Loucy (cell line): ENCODE results near the gene NDST3.
A peak's percentile ranks its signal among the peaks of the same experiment; 100 is the strongest.

ENCODE experiments used
- H2AFZ ChIP-seq: fragments of 200-600 bp; sonication (generic); 2 replicates; pipeline ENCODE4 v1.6.0; 2016; ENCODE audit warnings: antibody characterized with exemption, mild to moderate bottlenecking, low read length, moderate library complexity
- H3F3A ChIP-seq: fragments of 200-600 bp; 2 replicates; pipeline ENCODE4 v1.6.0; 2016; ENCODE audit warnings: antibody characterized with exemption, low read depth, mild to moderate bottlenecking
- H3K27me3 ChIP-seq: fragments of 200-600 bp; sonication (generic); 2 replicates; pipeline ENCODE4 v1.6.1; 2014; ENCODE audit warnings: low read length, mild to moderate bottlenecking; ENCODE audit not compliant: insufficient read depth, poor library complexity, severe bottlenecking
- H3K36me3 ChIP-seq: fragments of 200-600 bp; sonication (generic); 2 replicates; pipeline ENCODE4 v1.6.1; 2016; ENCODE audit warnings: low read length; ENCODE audit not compliant: insufficient read depth
- H3K4me1 ChIP-seq: fragments of 200-600 bp; sonication (generic); 2 replicates; pipeline ENCODE4 v1.5.1; 2014; ENCODE audit warnings: low read length, mild to moderate bottlenecking; ENCODE audit not compliant: insufficient read depth, poor library complexity, severe bottlenecking
- H3K4me2 ChIP-seq: fragments of 200-600 bp; sonication (generic); 2 replicates; pipeline ENCODE4 v1.6.0; 2014; ENCODE audit warnings: antibody characterized with exemption, low read length, low read depth, mild to moderate bottlenecking; ENCODE audit not compliant: poor library complexity, severe bottlenecking
- H3K4me3 ChIP-seq: fragments of 200-600 bp; sonication (generic); 2 replicates; pipeline ENCODE4 v1.5.1; 2014; ENCODE audit warnings: low read length, mild to moderate bottlenecking, mixed read lengths; ENCODE audit not compliant: poor library complexity, severe bottlenecking
- H3K79me2 ChIP-seq: fragments of 200-600 bp; sonication (generic); 2 replicates; pipeline ENCODE4 v1.6.1; 2014; ENCODE audit warnings: low read length; ENCODE audit not compliant: insufficient read depth
- H3K9ac ChIP-seq: fragments of 200-600 bp; sonication (generic); 2 replicates; pipeline ENCODE4 v1.6.0; 2014; ENCODE audit warnings: mild to moderate bottlenecking, low read depth, low read length, moderate library complexity; ENCODE audit not compliant: poor library complexity, severe bottlenecking
- H3K9me2 ChIP-seq: fragments of 200-600 bp; sonication (generic); replicated peaks from 2 replicates; pipeline ENCODE4 v1.6.1; 2016; ENCODE audit warnings: low read depth, low read length, mixed read lengths
- H3K9me3 ChIP-seq: fragments of 200-600 bp; sonication (generic); 2 replicates; pipeline ENCODE4 v1.6.1; 2014; ENCODE audit warnings: mild to moderate bottlenecking, antibody characterized with exemption, low read length, low read depth; ENCODE audit not compliant: insufficient read depth
- H4K20me1 ChIP-seq: fragments of 200-600 bp; sonication (generic); 2 replicates; pipeline ENCODE4 v1.6.0; 2014; ENCODE audit warnings: antibody characterized with exemption, low read length, mild to moderate bottlenecking; ENCODE audit not compliant: insufficient read depth, poor library complexity, severe bottlenecking
- CTCF ChIP-seq: fragments of 200-600 bp; sonication (generic); conservative IDR thresholded peaks from 2 replicates; pipeline ENCODE4 v1.5.1; 2014; ENCODE audit warnings: mild to moderate bottlenecking, antibody characterized with exemption, low read length
- EZH2phosphoT487 ChIP-seq: fragments of 200-600 bp; IDR thresholded peaks from 2 replicates; pipeline ENCODE4 v1.6.1; 2018; ENCODE audit warnings: antibody characterized with exemption, mild to moderate bottlenecking, moderate library complexity, borderline replicate concordance

The NDST3 gene

GRCh38 chr4:118173956-118174725, 139.9 kb downstream of the NDST3 start:
- Histone ChIP-seq H3K9me2 (no peaks in the 10 kb centered on the region), H3K4me1 (peaks cover 69% of the 10 kb centered on the region), H3K9me3 (no peaks in the 10 kb centered on the region), H2AFZ (no peak overlapping the region), H4K20me1 (no peaks in the 10 kb centered on the region), H3K36me3 (no peaks in the 10 kb centered on the region), H3K4me3 (peak overlapping the region; percentile 57), H3K9ac (peak overlapping the region; percentile 84), H3K27me3 (no peaks in the 10 kb centered on the region), H3F3A (peaks cover 25% of the 10 kb centered on the region), H3K79me2 (no peaks in the 10 kb centered on the region), H3K4me2 (peak overlapping the region; percentile 79)
- no peak for TF ChIP-seq EZH2phosphoT487
- no peak for TF ChIP-seq CTCF

- no peaks in the 10 kb centered on the region for H3K36me3 ChIP-seq
- peak overlapping the region; percentile 57 for H3K4me3 ChIP-seq
- no peaks in the 10 kb centered on the region for H3K9me3 ChIP-seq
- peaks cover 75% of the 10 kb centered on the region for H3K4me1 ChIP-seq
- H3K79me2 ChIP-seq = no peaks in the 10 kb centered on the region
- TF ChIP-seq EZH2phosphoT487 (no peak), CTCF (no peak)
- no peaks in the 10 kb centered on the region for H3K27me3 ChIP-seq
- H2AFZ ChIP-seq = no peak overlapping the region
- peak overlapping the region; percentile 84 for H3K9ac ChIP-seq
- peak overlapping the region; percentile 79 for H3K4me2 ChIP-seq
- H4K20me1 ChIP-seq = no peaks in the 10 kb centered on the region
- no peaks in the 10 kb centered on the region for H3K9me2 ChIP-seq
- peaks cover 25% of the 10 kb centered on the region for H3F3A ChIP-seq
Observed at GRCh38 chr4:118175506-118175905, 141.2 kb downstream of the NDST3 start.

- TF ChIP-seq EZH2phosphoT487 = no peak
- no peak for TF ChIP-seq CTCF
- peaks cover 25% of the 10 kb centered on the region for H3F3A ChIP-seq
- H3K79me2 ChIP-seq = no peaks in the 10 kb centered on the region
- no peak overlapping the region for H3K9ac ChIP-seq
- no peak overlapping the region for H3K4me2 ChIP-seq
- H4K20me1 ChIP-seq = no peaks in the 10 kb centered on the region
- no peaks in the 10 kb centered on the region for H3K9me3 ChIP-seq
- no peaks in the 10 kb centered on the region for H3K27me3 ChIP-seq
- H3K4me1 ChIP-seq = peaks cover 76% of the 10 kb centered on the region
- no peaks in the 10 kb centered on the region for H3K36me3 ChIP-seq
- no peak overlapping the region for H3K4me3 ChIP-seq
- H3K9me2 ChIP-seq = no peaks in the 10 kb centered on the region
- H2AFZ ChIP-seq = no peak overlapping the region
Observed at GRCh38 chr4:118177126-118177525, 142.8 kb downstream of the NDST3 start.
